ENCODE results near the gene CA12.

- TF ChIP-seq CTCF (IDR thresholded peaks at IDR 0.05; ENCODE audit: insufficient read depth, low read length): no peak
- TF ChIP-seq POLR2AphosphoS5 (IDR thresholded peaks at IDR 0.05; ENCODE audit: low read depth): no peak
- no peak for TF ChIP-seq GABPA (IDR thresholded peaks at IDR 0.05; ENCODE audit: low read depth)
- no peak for TF ChIP-seq REST (IDR thresholded peaks at IDR 0.05; ENCODE audit: insufficient replicate concordance, low read depth)
- TF ChIP-seq SPI1 (IDR thresholded peaks at IDR 0.05; ENCODE audit: borderline replicate concordance, low read depth): no peak
Measured at GRCh38 chr15:63401714-63402497, 20.3 kb upstream of the CA12 start.
